Measurements from ENCODE around the gene SCTR.

Gene SCTR

GRCh38 chr2:119451336-119452050 lies 72.8 kb downstream of the SCTR start:
- TF ChIP-seq TAF1 (IDR thresholded peaks at IDR 0.05; ENCODE audit: borderline replicate concordance, low read depth, low read length), result no peak
- TF ChIP-seq POLR2A (IDR thresholded peaks at IDR 0.05; ENCODE audit: low read depth, low read length), result no peak
- no peak for TF ChIP-seq POLR2AphosphoS5 (IDR thresholded peaks at IDR 0.05; ENCODE audit: low read depth, low read length)
- FAIRE-seq (no peak), DNase-seq (ENCODE audit: insufficient read length) (no peak)

GRCh38 chr2:119449521-119449920 lies 74.8 kb downstream of the SCTR start:
- TF ChIP-seq POLR2A (IDR thresholded peaks at IDR 0.05; ENCODE audit: low read depth, low read length) (no peak), TAF1 (IDR thresholded peaks at IDR 0.05; ENCODE audit: borderline replicate concordance, low read depth, low read length) (no peak), POLR2AphosphoS5 (IDR thresholded peaks at IDR 0.05; ENCODE audit: low read depth, low read length) (no peak)
- DNase-seq (ENCODE audit: insufficient read length), result no peak
- no peak for FAIRE-seq

GRCh38 chr2:119448427-119449141 lies 75.7 kb downstream of the SCTR start:
- FAIRE-seq (no peak), DNase-seq (ENCODE audit: insufficient read length) (no peak)
- TF ChIP-seq POLR2A (IDR thresholded peaks at IDR 0.05; ENCODE audit: low read depth, low read length) (no peak), TAF1 (IDR thresholded peaks at IDR 0.05; ENCODE audit: borderline replicate concordance, low read depth, low read length) (no peak), POLR2AphosphoS5 (IDR thresholded peaks at IDR 0.05; ENCODE audit: low read depth, low read length) (no peak)

DNA sequence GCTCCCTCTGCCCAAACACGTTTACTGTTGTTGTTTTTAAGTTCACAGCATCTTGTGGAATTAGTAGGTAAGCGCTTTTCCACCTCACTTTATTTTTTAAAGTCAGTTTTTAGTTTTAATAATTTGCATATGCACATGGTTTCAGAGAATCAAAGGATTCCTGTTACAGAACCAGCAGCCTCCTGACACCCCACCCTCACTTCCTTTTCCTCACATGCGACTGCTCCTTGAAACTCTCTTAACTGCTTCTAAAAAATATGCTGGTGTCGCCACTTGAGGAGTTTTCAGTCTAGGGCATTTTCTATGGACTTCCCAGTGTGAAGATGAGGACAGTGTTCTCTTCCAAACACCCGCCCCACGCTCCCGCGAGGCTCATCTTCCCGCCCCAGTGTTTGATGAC lies 78.2 kb downstream of the SCTR start:
- no peak for FAIRE-seq
- no peak for TF ChIP-seq TAF1 (IDR thresholded peaks at IDR 0.05; ENCODE audit: borderline replicate concordance, low read depth, low read length)
- no peak for TF ChIP-seq POLR2AphosphoS5 (IDR thresholded peaks at IDR 0.05; ENCODE audit: low read depth, low read length)
- TF ChIP-seq POLR2A (IDR thresholded peaks at IDR 0.05; ENCODE audit: low read depth, low read length), result no peak
- DNase-seq (ENCODE audit: insufficient read length), result no peak

DNA sequence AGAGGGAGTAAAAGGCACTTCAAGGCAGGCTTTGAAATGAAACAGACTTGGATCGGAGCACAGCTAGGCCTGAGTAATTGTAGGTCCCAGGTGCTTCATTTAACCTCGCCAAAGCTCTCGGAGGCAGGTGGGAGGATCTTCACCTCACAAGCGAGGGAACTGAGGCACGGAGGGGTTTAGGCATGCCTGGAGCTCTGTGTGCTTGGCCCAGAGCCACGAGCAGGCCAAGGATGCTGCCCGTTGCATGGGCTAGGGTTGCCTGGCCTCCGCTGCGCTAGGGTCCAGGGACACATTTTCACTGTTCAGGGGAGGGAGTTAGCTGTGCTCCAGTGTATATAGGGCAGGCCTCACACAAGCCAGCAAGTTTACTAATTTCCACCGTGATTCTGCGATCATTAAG lies 81.4 kb downstream of the SCTR start:
- DNase-seq (ENCODE audit: insufficient read length), result no peak
- no peak for FAIRE-seq
- TF ChIP-seq TAF1 (IDR thresholded peaks at IDR 0.05; ENCODE audit: borderline replicate concordance, low read depth, low read length), result no peak
- TF ChIP-seq POLR2AphosphoS5 (IDR thresholded peaks at IDR 0.05; ENCODE audit: low read depth, low read length), result no peak
- no peak for TF ChIP-seq POLR2A (IDR thresholded peaks at IDR 0.05; ENCODE audit: low read depth, low read length)

DNA sequence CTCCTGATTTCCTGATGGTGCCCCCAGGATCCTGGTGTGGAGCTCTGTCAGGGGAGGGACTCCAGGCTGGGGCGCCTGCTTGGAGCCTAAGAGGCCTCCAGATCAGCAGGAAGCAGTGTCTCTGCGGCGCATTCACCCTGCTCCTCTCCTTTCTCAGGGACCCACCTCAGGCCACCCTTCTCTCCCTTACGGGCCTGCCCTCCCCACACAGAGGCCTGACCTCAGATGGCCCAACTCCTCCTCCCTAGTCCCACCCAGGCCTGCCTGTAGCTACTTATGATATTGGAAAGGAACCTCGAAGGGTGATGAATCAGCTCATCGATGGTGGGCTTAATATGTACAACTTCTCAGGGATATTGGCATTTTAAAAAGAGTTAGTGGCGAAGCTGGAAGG lies 82.1 kb downstream of the SCTR start:
- no peak for TF ChIP-seq POLR2A (IDR thresholded peaks at IDR 0.05; ENCODE audit: low read depth, low read length)
- no peak for TF ChIP-seq POLR2AphosphoS5 (IDR thresholded peaks at IDR 0.05; ENCODE audit: low read depth, low read length)
- no peak for TF ChIP-seq TAF1 (IDR thresholded peaks at IDR 0.05; ENCODE audit: borderline replicate concordance, low read depth, low read length)
- DNase-seq (ENCODE audit: insufficient read length) (no peak), FAIRE-seq (no peak)

DNA sequence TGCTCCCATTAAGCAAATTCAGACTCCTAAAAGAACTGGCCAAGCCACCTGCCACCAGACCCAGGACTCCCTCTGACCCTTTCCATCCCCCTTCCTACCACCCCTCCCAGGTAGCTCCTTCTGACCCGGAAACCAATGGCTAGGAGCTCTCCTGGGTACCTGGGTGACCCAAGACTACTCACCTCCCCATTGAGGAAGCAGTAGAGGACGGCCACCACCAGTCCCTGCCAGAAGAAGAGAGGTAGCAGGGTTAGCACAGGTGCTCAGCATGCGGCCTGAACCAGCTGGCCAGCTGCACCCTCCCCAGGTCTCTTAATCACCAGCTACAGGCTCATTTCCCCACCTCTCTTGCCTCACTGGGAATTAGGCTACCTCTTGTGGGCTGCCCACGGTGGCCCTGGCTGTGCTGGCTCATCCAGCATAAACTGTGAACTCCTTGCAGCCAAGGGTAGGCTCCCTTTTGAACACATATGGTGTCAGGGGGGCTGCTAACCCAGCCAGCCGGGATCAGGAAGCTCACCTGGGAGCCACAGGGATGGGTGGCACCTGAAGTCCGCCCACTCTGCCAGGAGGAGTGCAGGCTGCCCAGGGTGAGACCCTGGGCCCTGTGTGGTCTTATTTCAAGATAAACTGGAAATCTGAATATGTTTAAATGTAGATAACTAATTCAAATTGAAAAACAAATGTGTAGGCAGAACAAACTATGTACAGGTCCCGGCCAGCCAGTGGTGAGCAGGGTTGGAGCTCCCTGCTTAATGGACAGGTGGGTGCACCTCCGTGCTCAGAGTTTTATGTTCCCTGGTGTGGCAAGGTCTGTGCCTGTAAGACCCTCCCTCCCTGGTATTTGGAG lies 82.7 kb downstream of the SCTR start:
- FAIRE-seq, result no peak

DNA sequence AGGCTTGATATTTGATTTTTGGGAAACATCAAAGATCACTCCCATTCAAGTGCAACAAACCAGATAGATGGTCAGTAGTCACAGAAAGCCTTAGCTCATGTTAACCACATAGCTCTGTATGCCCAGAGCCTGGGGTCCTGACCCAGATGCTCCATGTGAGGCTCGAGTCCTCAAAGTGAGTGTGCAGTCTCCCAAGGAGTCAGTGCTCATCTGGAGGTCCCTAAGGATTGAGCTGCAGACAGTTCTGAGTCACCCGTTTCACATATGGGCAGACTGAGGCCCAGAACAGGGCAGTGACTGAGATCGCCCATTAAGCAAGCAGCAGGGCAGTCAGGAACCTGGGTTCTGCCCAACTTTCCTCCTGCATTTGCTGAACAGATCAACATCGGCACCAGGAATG lies 83.4 kb downstream of the SCTR start:
- no peak for TF ChIP-seq TAF1 (IDR thresholded peaks at IDR 0.05; ENCODE audit: borderline replicate concordance, low read depth, low read length)
- TF ChIP-seq POLR2A (IDR thresholded peaks at IDR 0.05; ENCODE audit: low read depth, low read length), result no peak
- no peak for TF ChIP-seq POLR2AphosphoS5 (IDR thresholded peaks at IDR 0.05; ENCODE audit: low read depth, low read length)
- FAIRE-seq (no peak), DNase-seq (ENCODE audit: insufficient read length) (no peak)

More for the DNA sequence above, 82.7 kb downstream of the SCTR start:
- TF ChIP-seq POLR2A (IDR thresholded peaks at IDR 0.05; ENCODE audit: low read depth, low read length) (no peak), POLR2AphosphoS5 (IDR thresholded peaks at IDR 0.05; ENCODE audit: low read depth, low read length) (no peak), TAF1 (IDR thresholded peaks at IDR 0.05; ENCODE audit: borderline replicate concordance, low read depth, low read length) (no peak)
- no peak for DNase-seq (ENCODE audit: insufficient read length)

GRCh38 chr2:119440501-119440870 lies 83.8 kb downstream of the SCTR start:
- TF ChIP-seq POLR2AphosphoS5 (IDR thresholded peaks at IDR 0.05; ENCODE audit: low read depth, low read length) (no peak), POLR2A (IDR thresholded peaks at IDR 0.05; ENCODE audit: low read depth, low read length) (no peak), TAF1 (IDR thresholded peaks at IDR 0.05; ENCODE audit: borderline replicate concordance, low read depth, low read length) (no peak)
- no peak for FAIRE-seq

GRCh38 chr2:119439574-119440500 lies 84.4 kb downstream of the SCTR start:
- TF ChIP-seq TAF1 (IDR thresholded peaks at IDR 0.05; ENCODE audit: borderline replicate concordance, low read depth, low read length), result no peak
- TF ChIP-seq POLR2A (IDR thresholded peaks at IDR 0.05; ENCODE audit: low read depth, low read length), result no peak
- TF ChIP-seq POLR2AphosphoS5 (IDR thresholded peaks at IDR 0.05; ENCODE audit: low read depth, low read length), result no peak
- no peak for FAIRE-seq
- DNase-seq (ENCODE audit: insufficient read length), result no peak

More at GRCh38 chr2:119440501-119440870, 83.8 kb downstream of the SCTR start:
- no peak for DNase-seq (ENCODE audit: insufficient read length)
